T47D (cell line): ENCODE results near the gene EXOSC7.
A peak's percentile ranks its signal among the peaks of the same experiment; 100 is the strongest.

Source experiments
- DNase-seq, 2 experiments: peaks; one replicate each; pipeline versions ENCODE4 v3.0.0 to v3.0.0-alpha.2; 2011 to 2012; ENCODE audit warnings: low read depth in 1 of 2, low spot score in 1 of 2
- JUND ChIP-seq: IDR thresholded peaks from 2 replicates; pipeline ENCODE4 v1.6.1; 2012; ENCODE audit warnings: low read depth
- in situ Hi-C: cut with HindIII; loops from 2 replicates; pipeline ENCODE4 v1.10.0; 2016; ENCODE audit warnings: low sequenced_read_pairs, low pct_unique_long_range_greater_than_20kb

EXOSC7 gene

GRCh38 chr3:45026038-45026437 is 50.0 kb downstream of the EXOSC7 start, which contains the start of gene CLEC3B:
Gene CLEC3B (plus strand): TSS chr3:45026303. CDS start chr3:45026363, 60 bp downstream.
- in situ Hi-C loops, result no loop called here
- DNase-seq, result peak in 1 of 2 experiments; percentile 32
- TF ChIP-seq JUND, result no peak

DNA sequence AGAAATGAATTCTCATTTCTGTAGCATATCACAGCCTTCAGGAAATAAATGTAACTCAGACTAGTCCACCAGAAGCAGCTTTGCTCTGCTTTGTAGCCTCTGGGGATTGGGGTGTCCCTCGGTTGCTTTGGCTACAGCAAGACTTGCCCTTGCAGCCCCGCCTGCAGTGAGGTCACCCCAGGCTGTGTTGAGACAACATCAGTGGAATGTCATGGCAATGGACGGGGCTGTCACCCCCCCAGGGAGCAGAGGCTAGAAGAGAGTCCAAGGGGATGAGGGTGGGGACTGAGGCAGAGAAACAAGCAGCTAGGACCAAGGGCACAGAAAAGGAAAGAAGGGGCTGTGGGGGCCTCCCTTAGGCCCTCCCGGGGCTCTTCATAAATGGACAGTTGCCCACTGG is 50.9 kb downstream of the EXOSC7 start:
- no peak for DNase-seq
- TF ChIP-seq JUND, result no peak
- in situ Hi-C loops, result no loop called here

DNA sequence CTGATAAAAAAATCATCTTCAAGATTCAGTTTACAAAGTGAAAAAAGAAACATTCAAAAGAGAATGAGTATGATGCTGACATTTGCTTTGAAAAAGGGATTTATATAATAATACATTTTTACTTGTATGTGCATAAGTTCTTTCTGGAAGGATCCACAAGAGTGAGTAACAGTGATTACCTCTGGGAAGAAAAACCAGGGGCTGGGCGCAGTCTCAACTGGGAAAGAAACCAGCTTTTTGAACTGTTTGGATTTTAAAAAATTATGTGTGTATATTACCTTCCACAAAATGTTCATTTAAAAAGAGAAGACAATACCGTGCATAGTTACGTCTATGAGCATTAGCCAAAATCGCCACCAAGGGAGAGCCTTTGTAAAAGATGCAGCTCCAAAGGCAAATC is 51.4 kb downstream of the EXOSC7 start:
- DNase-seq, result no peak
- TF ChIP-seq JUND, result no peak
- in situ Hi-C loops, result no loop called here

GRCh38 chr3:45029216-45029615 is 53.2 kb downstream of the EXOSC7 start:
- no peak for DNase-seq
- in situ Hi-C loops, result no loop called here
- TF ChIP-seq JUND, result no peak

DNA sequence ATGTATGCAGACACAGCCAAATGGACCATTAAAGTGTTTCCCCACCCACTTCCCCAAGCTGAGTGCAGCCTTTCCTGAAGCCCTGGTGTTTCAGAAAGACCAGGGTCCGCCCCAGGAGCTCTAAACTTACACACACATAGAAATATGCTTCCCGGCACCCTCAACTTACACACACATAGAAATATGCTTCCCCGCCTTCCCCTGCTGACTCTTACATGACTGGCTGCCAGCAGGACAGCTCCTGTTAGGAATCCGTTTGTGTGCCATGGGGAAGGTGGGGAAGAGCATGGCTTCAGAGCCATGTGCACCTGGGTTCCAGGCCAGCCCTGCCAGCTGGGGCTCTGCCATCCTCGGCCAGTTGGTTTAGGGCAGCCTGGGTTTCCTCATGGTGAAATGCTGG is 53.6 kb downstream of the EXOSC7 start:
- in situ Hi-C loops, result no loop called here
- TF ChIP-seq JUND, result no peak
- DNase-seq, result no peak

DNA sequence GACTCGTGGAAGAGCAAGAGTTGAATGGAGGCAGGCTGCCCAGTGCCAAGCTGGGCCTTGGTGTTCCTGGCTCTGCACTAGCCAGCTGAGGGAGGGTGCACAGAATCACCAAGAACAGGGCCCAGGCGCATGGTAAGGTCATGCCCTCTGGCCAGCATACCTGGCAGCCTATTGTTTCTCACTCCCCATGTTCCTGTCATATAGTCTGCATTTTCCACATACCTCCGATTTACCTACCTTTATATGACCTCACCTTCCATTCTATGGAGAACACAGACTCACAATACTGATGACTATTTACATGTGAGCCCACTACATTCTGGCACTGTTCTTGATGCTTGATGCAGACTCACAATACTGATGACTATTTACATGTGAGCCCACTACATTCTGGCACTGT is 55.5 kb downstream of the EXOSC7 start:
- in situ Hi-C loops, result no loop called here
- no peak for TF ChIP-seq JUND
- no peak for DNase-seq

DNA sequence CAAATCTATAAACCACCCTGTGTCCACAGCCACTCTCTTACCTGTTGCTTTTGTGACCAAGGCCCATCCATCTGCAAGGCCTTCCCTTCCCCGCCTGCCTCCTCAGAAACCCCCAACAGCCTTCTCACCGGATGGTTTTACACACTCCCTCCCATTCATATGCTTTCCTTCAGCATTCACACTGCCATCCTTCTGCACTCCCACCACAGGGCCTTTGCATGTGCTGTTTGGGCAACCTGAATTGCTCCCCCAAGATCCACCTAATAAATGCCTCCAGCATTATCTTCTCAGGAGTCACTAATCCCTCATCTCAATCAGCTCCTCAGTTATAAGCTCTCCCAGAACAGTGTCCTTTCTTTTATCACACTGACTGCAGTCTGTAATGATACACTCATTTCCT is 56.1 kb downstream of the EXOSC7 start:
- no peak for TF ChIP-seq JUND
- in situ Hi-C loops, result no loop called here
- DNase-seq, result no peak

GRCh38 chr3:45033791-45034190 is 57.7 kb downstream of the EXOSC7 start:
- no peak for DNase-seq
- in situ Hi-C loops, result no loop called here
- TF ChIP-seq JUND, result no peak

GRCh38 chr3:45034612-45035252 is 58.7 kb downstream of the EXOSC7 start:
- in situ Hi-C loops, result no loop called here
- no peak for TF ChIP-seq JUND
- no peak for DNase-seq

DNA sequence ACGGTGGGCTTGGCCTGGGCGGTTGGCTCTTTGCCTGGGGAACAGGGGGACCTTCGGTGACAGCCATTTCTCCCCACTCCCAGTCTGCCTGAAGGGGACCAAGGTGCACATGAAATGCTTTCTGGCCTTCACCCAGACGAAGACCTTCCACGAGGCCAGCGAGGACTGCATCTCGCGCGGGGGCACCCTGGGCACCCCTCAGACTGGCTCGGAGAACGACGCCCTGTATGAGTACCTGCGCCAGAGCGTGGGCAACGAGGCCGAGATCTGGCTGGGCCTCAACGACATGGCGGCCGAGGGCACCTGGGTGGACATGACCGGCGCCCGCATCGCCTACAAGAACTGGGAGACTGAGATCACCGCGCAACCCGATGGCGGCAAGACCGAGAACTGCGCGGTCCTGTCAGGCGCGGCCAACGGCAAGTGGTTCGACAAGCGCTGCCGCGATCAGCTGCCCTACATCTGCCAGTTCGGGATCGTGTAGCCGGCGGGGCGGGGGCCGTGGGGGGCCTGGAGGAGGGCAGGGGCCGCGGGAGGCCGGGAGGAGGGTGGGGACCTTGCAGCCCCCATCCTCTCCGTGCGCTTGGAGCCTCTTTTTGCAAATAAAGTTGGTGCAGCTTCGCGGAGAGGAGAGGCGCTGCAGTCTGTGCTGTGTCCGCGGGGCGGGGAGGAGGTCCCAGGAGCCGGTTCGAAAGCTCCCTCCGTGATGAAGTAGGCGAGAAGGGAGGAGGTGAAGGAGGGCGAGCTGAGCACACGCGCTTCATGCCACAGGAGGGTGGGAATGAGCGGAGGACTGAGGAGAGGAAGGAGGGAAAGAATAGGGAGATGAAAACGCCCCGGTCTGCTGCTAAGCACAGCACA is 59.6 kb downstream of the EXOSC7 start:
- no peak for DNase-seq
- TF ChIP-seq JUND, result no peak
- in situ Hi-C loops, result no loop called here

GRCh38 chr3:45037720-45038455 is 61.8 kb downstream of the EXOSC7 start:
- peak; percentile 93 to 95 for DNase-seq
- in situ Hi-C loops, result no loop called here
- TF ChIP-seq JUND, result no peak

DNA sequence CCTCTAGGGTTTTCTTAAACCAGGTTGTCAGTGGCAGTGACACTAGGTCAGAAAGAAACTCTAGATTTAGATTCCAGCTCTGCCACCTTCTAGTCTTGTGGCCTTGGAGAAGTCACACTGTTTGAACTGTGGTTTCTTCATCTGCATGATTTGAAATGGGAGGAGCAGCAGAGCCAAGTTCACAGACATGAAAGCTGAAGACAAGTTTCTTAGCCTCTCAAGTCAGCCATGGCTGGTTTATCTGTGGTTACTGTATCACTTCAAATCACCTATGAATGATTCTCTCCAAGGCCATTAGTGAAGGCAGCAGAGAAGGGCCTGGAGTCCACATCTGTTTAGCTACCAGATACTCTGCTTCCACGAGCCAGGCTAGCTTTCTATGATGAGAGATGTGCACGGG is 65.6 kb downstream of the EXOSC7 start:
- no peak for TF ChIP-seq JUND
- in situ Hi-C loops, result no loop called here
- DNase-seq, result no peak

DNA sequence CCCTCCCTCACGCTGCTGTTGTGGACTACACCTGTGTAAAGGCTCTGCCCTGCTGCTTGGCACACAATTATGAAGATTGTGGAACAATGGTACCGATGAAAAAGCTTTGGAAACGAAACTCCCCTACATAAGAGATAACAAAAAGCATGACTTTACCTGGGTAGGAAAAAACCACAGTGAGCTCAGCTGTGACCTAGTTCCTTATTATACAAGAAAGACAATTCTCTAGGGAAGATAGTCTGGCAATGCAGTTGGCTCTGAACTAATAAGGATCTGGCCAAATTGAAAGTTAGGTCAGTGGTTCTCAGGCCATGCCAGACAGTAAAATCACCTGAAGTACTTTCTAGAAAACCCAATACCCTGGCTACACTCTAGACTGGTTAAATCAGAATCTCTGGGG is 66.1 kb downstream of the EXOSC7 start:
- in situ Hi-C loops, result no loop called here
- TF ChIP-seq JUND, result no peak
- DNase-seq, result no peak
